Thoracic aorta endothelial cell (primary cell): ENCODE measurements around the gene UTS2R. TPM values are rescaled to one million over a fixed set of nuclear protein-coding genes. Genes with fewer than 3 reads are reported as not detected.

Experiments
- small RNA-seq: library from RNA; depleted of rRNA; stranded (forward); fragments of <200 nt; gene quantifications from one replicate; pipeline ENCODE3, GENCODE V24; 2012
- total RNA-seq: library from RNA; depleted of rRNA; stranded (reverse); fragments of >200 nt; gene quantifications from 2 replicates; pipeline ENCODE4 v1.2.3, GENCODE V29; 2012

UTS2R gene
- not detected in 2 replicates for total RNA-seq

GRCh38 chr17:82371333-82372248 lies at the start of gene UTS2R:
Gene UTS2R (plus strand): TSS chr17:82371765. CDS start chr17:82374325, 2,560 bp downstream.

GRCh38 chr17:82333279-82334171 lies 38.0 kb upstream of the UTS2R start, which contains the start of gene SECTM1:
Gene SECTM1 (minus strand): TSS chr17:82333766. CDS start chr17:82327240, 6,526 bp downstream.

GRCh38 chr17:82358465-82359350 lies 12.9 kb upstream of the UTS2R start, which contains the start of gene TEX19:
Gene TEX19 (plus strand): TSS chr17:82359247. CDS start chr17:82362151, 2,904 bp downstream.

GRCh38 chr17:82418001-82418986 lies 46.7 kb downstream of the UTS2R start, which contains the start of the genes HEXD and OGFOD3:
Gene HEXD (plus strand): TSS chr17:82418347. CDS start chr17:82419800, 1,453 bp downstream.
Gene OGFOD3 (minus strand): TSS chr17:82418586. CDS start chr17:82418485, 101 bp downstream.

Small RNA genes lying within 50 kb of the gene (small RNA-seq; reads per million reads assigned to genes)
- gene RF00019, result not detected

Other genes with a start within 250 kb of the UTS2R start
- gene CCDC57, start 158.9 kb upstream of the UTS2R start, total RNA-seq, result 16.2 and 18.8 TPM in 2 replicates
- 87.4 and 113 TPM in 2 replicates for gene SLC16A3, start 142.7 kb upstream of the UTS2R start, total RNA-seq
- gene CSNK1D, start 98.1 kb upstream of the UTS2R start, total RNA-seq, result 62.0 and 76.5 TPM in 2 replicates
- gene CD7, start 54.2 kb upstream of the UTS2R start, total RNA-seq, result not detected in 2 replicates
- 2.8 and 3.7 TPM in 2 replicates for gene SECTM1, start 38.0 kb upstream of the UTS2R start, total RNA-seq
- gene TEX19, start 12.5 kb upstream of the UTS2R start, total RNA-seq, result 0.07 TPM in 1 of 2 replicates, not detected in the other
- 11.7 and 13.0 TPM in 2 replicates for gene HEXD, start 46.6 kb downstream of the UTS2R start, total RNA-seq
- gene OGFOD3, start 46.8 kb downstream of the UTS2R start, total RNA-seq, result 27.1 and 28.6 TPM in 2 replicates
- 41.0 and 50.7 TPM in 2 replicates for gene CYBC1, start 79.0 kb downstream of the UTS2R start, total RNA-seq
- 74.0 and 97.5 TPM in 2 replicates for gene NARF, start 87.0 kb downstream of the UTS2R start, total RNA-seq
- 41.1 and 56.4 TPM in 2 replicates for gene FOXK2, start 148.0 kb downstream of the UTS2R start, total RNA-seq